AG09309 (cell line): ENCODE results near the gene PKMYT1.

ENCODE experiments used
- DNase-seq: peaks from one replicate; pipeline ENCODE4 v3.0.0-alpha.2; 2010; ENCODE audit warnings: low read depth
- H3K4me3 ChIP-seq: 2 replicates; pipeline ENCODE4 v1.5.1; 2011; ENCODE audit warnings: mild to moderate bottlenecking, low read depth, low read length, moderate library complexity; ENCODE audit not compliant: control insufficient read depth
- TF ChIP-seq, protein P1 (sequence below): IDR thresholded peaks from 2 replicates; pipeline ENCODE4 v1.5.1; 2011; ENCODE audit warnings: mild to moderate bottlenecking, low read depth, low read length, inconsistent platforms; ENCODE audit not compliant: insufficient read depth, control insufficient read depth; ENCODE audit errors: missing control alignments

PKMYT1 gene

DNA sequence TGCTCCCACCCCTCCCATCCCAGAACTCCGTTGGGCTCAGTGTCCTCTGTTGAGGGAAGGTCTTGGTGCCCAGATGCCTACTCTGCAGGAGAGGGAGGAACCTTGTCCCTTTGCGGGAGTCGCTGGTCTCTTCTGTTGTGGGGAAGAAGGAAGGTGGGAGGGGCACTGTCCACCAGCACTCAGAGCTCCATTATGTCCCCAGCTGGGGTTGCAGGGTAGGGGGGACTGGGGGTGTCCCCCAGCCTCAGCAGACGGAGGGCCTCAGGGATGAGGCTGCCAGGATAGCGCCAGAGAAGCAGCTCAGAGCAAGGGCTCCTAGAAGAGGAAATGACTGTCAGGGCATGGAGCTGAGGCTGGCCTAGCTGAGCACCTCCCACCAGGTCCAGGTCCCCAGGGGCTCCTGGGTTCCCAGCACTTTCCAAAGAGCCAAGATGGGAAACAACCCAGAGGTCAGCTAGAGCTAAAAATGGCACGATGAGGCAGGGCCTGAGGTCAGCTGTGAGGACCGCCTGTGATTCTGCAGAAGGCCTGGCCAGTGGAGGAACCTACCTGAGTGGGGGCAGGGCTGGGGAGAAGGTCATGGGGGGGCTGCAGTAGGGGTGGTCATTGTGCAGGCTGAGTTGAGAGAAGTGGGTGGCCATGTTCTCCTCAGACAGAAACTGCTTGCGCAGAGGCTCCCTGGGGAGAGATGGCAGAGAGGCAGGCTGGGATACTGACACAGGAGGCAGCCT lies 42.6 kb upstream of the PKMYT1 start:
- no peak for DNase-seq
- peak overlapping the region; percentile 62 for H3K4me3 ChIP-seq
- TF ChIP-seq, protein P1, sequence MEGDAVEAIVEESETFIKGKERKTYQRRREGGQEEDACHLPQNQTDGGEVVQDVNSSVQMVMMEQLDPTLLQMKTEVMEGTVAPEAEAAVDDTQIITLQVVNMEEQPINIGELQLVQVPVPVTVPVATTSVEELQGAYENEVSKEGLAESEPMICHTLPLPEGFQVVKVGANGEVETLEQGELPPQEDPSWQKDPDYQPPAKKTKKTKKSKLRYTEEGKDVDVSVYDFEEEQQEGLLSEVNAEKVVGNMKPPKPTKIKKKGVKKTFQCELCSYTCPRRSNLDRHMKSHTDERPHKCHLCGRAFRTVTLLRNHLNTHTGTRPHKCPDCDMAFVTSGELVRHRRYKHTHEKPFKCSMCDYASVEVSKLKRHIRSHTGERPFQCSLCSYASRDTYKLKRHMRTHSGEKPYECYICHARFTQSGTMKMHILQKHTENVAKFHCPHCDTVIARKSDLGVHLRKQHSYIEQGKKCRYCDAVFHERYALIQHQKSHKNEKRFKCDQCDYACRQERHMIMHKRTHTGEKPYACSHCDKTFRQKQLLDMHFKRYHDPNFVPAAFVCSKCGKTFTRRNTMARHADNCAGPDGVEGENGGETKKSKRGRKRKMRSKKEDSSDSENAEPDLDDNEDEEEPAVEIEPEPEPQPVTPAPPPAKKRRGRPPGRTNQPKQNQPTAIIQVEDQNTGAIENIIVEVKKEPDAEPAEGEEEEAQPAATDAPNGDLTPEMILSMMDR, result no peak

DNA sequence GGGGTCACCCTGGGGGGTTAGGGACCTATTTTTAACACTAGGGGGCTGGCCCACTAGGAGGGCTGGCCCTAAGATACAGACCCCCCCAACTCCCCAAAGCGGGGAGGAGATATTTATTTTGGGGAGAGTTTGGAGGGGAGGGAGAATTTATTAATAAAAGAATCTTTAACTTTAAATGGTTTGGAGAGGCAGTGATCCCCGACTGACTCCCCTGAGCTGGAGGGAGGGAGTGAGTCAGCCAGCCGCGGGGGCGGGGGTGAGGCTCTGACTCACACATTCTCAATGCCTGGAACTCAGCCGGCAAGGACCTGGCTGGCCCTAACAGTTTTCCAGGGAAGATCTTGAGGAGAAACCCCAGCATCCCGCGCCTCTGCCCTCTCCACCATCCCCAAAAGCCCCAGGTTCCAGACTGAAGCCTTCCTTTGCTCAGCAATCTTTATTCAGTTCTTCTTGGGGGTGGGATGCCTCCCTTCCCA lies 42.0 kb upstream of the PKMYT1 start:
- peak; percentile 86 for DNase-seq
- peak overlapping the region; percentile 82 for H3K4me3 ChIP-seq
- TF ChIP-seq, protein P1, result no peak

DNA sequence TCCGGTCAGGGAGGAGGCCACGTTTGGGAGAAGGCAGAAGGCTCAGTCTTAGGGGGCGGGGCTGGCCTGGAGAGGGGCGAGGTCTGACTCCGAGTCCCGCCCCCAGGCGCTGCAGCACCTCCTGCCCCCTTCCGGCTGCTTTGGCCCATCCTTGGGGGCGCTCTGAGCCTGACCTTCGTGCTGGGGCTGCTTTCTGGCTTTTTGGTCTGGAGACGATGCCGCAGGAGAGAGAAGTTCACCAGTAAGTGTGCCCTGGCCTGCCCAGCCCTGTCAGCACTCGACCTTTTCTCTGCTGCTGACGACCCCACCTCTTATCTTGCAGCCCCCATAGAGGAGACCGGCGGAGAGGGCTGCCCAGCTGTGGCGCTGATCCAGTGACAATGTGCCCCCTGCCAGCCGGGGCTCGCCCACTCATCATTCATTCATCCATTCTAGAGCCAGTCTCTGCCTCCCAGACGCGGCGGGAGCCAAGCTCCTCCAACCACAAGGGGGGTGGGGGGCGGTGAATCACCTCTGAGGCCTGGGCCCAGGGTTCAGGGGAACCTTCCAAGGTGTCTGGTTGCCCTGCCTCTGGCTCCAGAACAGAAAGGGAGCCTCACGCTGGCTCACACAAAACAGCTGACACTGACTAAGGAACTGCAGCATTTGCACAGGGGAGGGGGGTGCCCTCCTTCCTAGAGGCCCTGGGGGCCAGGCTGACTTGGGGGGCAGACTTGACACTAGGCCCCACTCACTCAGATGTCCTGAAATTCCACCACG lies 41.4 kb upstream of the PKMYT1 start:
- DNase-seq, result peak; percentile 82
- H3K4me3 ChIP-seq, result peak overlapping the region; percentile 82
- TF ChIP-seq, protein P1, result peak; percentile 44

DNA sequence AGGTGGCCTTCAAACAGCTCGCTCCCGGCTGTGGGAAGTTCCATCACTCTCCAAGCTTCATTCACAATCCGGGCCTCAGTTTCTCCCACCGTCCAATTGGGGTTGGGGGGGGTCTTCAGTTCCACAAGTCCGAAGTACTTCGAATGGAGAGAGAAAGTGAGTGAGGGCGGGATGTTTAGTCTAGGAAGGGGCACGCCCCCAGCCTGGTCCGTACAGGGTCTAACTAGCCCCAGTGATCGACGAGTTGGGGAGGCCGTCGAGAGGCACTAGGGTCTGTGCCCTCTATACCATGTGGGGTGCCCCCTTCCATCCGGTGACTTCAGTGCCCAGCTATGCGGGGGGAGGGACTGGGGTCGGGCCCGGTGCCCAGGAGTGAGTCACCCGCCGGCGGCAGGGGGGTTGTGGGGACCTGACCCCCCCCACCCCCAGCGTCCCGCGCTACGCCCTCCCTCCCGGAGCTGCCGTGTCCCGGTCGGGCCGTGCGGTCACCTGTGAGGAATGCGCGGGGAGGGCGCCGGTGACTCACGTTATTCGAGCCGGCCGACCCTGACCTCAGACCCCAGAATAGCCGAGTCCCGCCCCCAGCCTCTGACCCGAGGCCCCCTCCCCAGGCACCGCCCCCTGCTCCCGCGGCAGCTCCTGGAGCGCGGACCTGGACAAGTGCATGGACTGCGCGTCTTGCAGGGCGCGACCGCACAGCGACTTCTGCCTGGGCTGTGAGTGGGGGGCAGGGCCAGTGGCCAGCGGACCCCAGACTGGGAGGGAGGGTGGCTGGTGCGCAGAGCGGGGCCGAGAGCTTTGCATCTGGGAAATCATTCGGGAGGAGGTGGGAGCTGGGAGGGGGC lies 40.6 kb upstream of the PKMYT1 start:
- TF ChIP-seq, protein P1, result no peak
- DNase-seq, result peak; percentile 68
- peak overlapping the region; percentile 82 for H3K4me3 ChIP-seq

DNA sequence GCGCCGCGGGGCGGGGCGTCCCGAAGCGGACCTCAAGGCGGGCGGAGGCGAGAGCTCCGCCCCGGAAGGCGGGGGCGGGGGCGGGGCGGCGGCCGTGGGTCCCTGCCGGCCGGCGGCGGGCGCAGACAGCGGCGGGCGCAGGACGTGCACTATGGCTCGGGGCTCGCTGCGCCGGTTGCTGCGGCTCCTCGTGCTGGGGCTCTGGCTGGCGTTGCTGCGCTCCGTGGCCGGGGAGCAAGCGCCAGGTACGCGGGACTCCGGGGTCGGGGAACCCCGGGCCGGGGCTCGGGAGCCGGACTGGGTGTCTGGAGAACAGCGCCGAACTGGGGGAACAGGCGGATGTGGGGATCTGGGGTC lies 40.0 kb upstream of the PKMYT1 start, which contains the start of gene TNFRSF12A:
Gene TNFRSF12A, plus strand, starts transcription at position 122 of the 357 bp plus-strand sequence. Its CDS starts 30 bp downstream, at position 152.
- DNase-seq, result no peak

DNA sequence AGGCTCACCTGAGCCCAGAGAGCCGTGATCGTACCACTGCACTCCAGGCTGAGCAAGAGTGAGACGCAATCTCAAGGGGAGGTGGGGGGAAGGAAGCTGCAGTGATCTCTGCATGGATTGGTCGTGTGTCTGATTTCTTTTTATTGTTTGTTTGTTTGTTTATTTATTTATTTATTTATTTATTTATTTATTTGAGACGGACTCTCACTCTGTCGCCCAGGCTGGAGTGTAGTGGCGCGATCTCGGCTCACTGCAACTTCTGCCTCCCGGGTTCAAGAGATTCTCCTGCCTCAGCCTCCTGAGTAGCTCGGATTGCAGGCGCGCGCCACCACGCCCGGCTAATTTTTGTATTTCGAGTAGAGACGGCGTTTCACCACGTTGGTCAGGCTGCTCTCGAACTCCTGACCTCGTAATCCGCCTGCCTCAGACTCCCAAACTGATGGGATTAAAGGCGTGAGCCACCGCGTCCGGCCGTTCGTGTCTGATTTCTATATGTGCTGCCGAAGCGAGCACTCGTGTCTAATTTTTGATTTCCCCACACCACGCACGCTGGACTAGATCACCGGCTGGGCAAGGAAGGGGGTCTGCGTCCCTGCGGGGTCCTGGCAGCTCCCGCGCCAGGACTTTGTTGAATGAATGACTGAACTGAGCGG lies 39.5 kb upstream of the PKMYT1 start:
- H3K4me3 ChIP-seq, result peak overlapping the region; percentile 82
- no peak for DNase-seq
- TF ChIP-seq, protein P1, result no peak

More for the DNA sequence above, 40.0 kb upstream of the PKMYT1 start, which contains the start of gene TNFRSF12A:
- TF ChIP-seq, protein P1, result no peak
- peak within 1 kb of the TSS; percentile 82 for H3K4me3 ChIP-seq
